ENCODE measurements around the gene TSPAN33. TPM values are rescaled to one million over a fixed set of nuclear protein-coding genes. Genes with fewer than 3 reads are reported as not detected.

TSPAN33 gene
- total and polyA plus RNA-seq, 10 of the 15 experiments (the other 5 are each of a cell fraction or from before 2014, with no cell fraction given): 12.0 to 123 (median 86.3) TPM

GRCh38 chr7:129144095-129144833, at the start of gene TSPAN33 (continued):
- TF ChIP-seq USF2 (IDR thresholded peaks at IDR 0.05; ENCODE audit: borderline replicate concordance, low read depth, low read length): no peak
- TF ChIP-seq MEF2A (IDR thresholded peaks at IDR 0.05; ENCODE audit: insufficient read depth, low read depth, low read length): no peak
- TF ChIP-seq SPI1 (IDR thresholded peaks at IDR 0.05; ENCODE audit: borderline replicate concordance, insufficient read depth, low read depth, low read length): no peak
- TF ChIP-seq NKRF (conservative IDR thresholded peaks at IDR 0.05): no peak
- no peak for TF ChIP-seq BRCA1 (IDR thresholded peaks at IDR 0.05; ENCODE audit: low read depth, low read length)
- no peak for TF ChIP-seq SUPT20H (IDR thresholded peaks at IDR 0.05; ENCODE audit: borderline replicate concordance, control insufficient read depth, low read depth, low read length)
- peak; percentile 71; the same call in 1 of the 2 replicates for TF ChIP-seq CHD2 (IDR thresholded peaks at IDR 0.05; ENCODE audit: borderline replicate concordance, low read depth, low read length)
- peak; percentile 92 for TF ChIP-seq SP1 (IDR thresholded peaks at IDR 0.05; ENCODE audit: low read depth, low read length)
- no peak for TF ChIP-seq PAX5 (IDR thresholded peaks at IDR 0.05; ENCODE audit: borderline replicate concordance, low read depth, low read length)
- TF ChIP-seq KDM1A (IDR thresholded peaks at IDR 0.05; ENCODE audit: borderline replicate concordance): no peak
- TF ChIP-seq ATF3 (IDR thresholded peaks at IDR 0.05; ENCODE audit: borderline replicate concordance, extremely low read depth, low read depth, low read length): no peak
- TF ChIP-seq ATF7 (IDR thresholded peaks at IDR 0.05; ENCODE audit: low read depth): 0 out of 2 replicates have a peak, but pooled peaks have one; percentile 22
- TF ChIP-seq RCOR1 (conservative IDR thresholded peaks at IDR 0.05; ENCODE audit: low read depth, low read length): 0 out of 2 replicates have a peak, but pooled peaks have one; percentile 51
- no peak for TF ChIP-seq E4F1 (IDR thresholded peaks at IDR 0.05; ENCODE audit: borderline replicate concordance, partially characterized antibody)
- TF ChIP-seq NFYB (IDR thresholded peaks at IDR 0.05; ENCODE audit: insufficient read depth, low read depth, low read length): peak; percentile 93
- no peak for TF ChIP-seq MLLT1 (IDR thresholded peaks at IDR 0.05)
- TF ChIP-seq SMARCA5 (IDR thresholded peaks at IDR 0.05): no peak
- 0 out of 2 replicates have a peak, but pooled peaks have one; percentile 40 for TF ChIP-seq TCF3 (IDR thresholded peaks at IDR 0.05; ENCODE audit: borderline replicate concordance, insufficient read depth, low read depth, low read length)
- TF ChIP-seq TCF7 (IDR thresholded peaks at IDR 0.05; ENCODE audit: borderline replicate concordance): no peak
- no peak for TF ChIP-seq NRF1 (conservative IDR thresholded peaks at IDR 0.05; ENCODE audit: low read depth, low read length)
- no peak for TF ChIP-seq BACH1 (IDR thresholded peaks at IDR 0.05; ENCODE audit: borderline replicate concordance)

Measured in GM12878 (cell line).